ENCODE data around the gene FAM170A. TPM values are rescaled to one million over a fixed set of nuclear protein-coding genes. Genes with fewer than 3 reads are reported as not detected.

The FAM170A gene
- not detected for total RNA-seq

- TF ChIP-seq, protein P1, sequence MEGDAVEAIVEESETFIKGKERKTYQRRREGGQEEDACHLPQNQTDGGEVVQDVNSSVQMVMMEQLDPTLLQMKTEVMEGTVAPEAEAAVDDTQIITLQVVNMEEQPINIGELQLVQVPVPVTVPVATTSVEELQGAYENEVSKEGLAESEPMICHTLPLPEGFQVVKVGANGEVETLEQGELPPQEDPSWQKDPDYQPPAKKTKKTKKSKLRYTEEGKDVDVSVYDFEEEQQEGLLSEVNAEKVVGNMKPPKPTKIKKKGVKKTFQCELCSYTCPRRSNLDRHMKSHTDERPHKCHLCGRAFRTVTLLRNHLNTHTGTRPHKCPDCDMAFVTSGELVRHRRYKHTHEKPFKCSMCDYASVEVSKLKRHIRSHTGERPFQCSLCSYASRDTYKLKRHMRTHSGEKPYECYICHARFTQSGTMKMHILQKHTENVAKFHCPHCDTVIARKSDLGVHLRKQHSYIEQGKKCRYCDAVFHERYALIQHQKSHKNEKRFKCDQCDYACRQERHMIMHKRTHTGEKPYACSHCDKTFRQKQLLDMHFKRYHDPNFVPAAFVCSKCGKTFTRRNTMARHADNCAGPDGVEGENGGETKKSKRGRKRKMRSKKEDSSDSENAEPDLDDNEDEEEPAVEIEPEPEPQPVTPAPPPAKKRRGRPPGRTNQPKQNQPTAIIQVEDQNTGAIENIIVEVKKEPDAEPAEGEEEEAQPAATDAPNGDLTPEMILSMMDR (IDR thresholded peaks at IDR 0.05; ENCODE audit: low read depth): no peak
These were observed at the start of gene FAM170A for GRCh38 chr5:119629339-119629738. Gene FAM170A, plus strand, starts transcription at chr5:119629558. Its CDS starts 211 bp downstream, at chr5:119629769.

DNA sequence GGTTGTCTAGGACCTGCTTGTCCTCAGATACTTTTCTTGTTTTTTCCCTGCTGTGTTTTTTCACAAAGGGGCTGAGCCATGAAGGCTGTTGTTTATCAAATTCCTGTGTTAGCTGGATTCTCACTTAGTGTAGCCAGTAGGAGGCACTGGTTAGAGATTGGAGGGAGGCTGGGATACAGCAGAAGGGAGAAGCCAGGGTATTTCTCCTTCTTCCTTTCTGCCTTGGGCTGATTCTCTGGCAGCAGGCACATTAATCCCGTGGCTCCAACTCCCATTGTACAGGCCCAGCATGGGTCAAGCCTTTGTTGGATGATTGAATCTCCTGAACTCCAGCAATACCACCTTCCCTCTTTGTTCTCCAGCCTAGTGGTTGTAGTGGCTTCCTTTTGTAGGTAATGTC lies 46.4 kb upstream of the FAM170A start:
- TF ChIP-seq, protein P1 (IDR thresholded peaks at IDR 0.05; ENCODE audit: low read depth): no peak

- TF ChIP-seq, protein P1 (IDR thresholded peaks at IDR 0.05; ENCODE audit: low read depth): no peak
These were observed 45.7 kb upstream of the FAM170A start for GRCh38 chr5:119583684-119584083.

- TF ChIP-seq, protein P1 (IDR thresholded peaks at IDR 0.05; ENCODE audit: low read depth): no peak
These were observed 33.3 kb upstream of the FAM170A start for GRCh38 chr5:119596046-119596445.

DNA sequence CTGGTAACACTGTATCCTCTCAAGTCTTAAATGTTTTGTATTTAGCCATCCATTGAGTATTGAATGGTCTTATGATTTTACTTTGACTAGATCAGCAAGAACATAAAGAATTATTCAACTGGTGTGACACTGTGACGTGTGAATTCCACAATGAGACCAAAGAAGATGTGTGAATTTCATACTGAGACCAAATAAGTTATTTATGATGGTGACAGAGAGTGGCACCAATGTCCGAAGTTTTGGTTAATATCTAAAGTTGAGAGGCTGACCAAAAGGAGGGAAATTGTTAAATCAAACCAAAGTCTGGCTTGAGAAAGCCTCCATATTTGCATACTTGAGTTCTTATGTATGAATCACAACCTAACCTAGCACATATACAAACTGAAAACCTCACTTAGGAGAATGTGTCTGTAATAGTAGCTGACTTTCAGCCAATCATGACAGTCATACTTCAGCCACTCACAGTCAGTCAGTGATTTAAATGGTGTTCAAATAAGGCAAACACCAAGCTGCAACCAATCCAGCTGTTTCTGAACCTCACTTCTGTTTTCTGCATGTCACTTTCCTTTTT lies 31.5 kb upstream of the FAM170A start:
- TF ChIP-seq, protein P1 (IDR thresholded peaks at IDR 0.05; ENCODE audit: low read depth): no peak

DNA sequence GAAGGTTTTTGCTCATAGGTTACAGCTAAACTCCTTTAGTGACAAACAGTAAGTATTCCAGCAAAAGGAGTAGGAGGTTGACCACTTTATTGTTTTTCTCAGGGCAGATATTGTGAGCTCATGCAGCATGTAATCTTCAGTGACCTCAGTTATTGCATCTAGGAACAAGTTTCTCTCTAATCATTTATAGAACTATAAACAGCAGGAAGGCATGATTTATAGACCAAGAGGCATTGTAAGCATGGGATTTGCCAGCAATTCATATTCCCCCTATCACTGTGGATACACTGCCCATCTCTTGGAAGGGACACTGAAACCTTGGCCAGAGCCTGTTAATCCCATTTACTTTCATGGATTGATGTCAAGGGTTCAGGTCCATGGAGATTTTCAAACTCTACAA lies 15.4 kb upstream of the FAM170A start:
- TF ChIP-seq, protein P1 (IDR thresholded peaks at IDR 0.05; ENCODE audit: low read depth): no peak

- TF ChIP-seq, protein P1 (IDR thresholded peaks at IDR 0.05; ENCODE audit: low read depth): no peak
These were observed 14.5 kb upstream of the FAM170A start for GRCh38 chr5:119614838-119615237.

Data from subcutaneous adipose tissue (tissue), 4 donors.